PC-9 (cell line): Measurements from ENCODE around the gene PIN1. TPM values are rescaled to one million over a fixed set of nuclear protein-coding genes. Genes with fewer than 3 reads are reported as not detected.

ENCODE experiments used
- BruUV-seq: library from RNA; stranded (reverse); fragments of 400-500 nt; replicated peaks from 2 replicates; lab custom pipeline; 2021; lab: Mats Ljungman, UMichigan
- CTCF ChIA-PET: fragments of 300-600 bp; sonication (Branson Sonifier 250); formaldehyde crosslinking; loops from one replicate; lab custom pipeline; 2022; ENCODE audit warnings: antibody characterized with exemption; lab: Charles Lee
- POLR2A ChIA-PET: fragments of 300-600 bp; sonication (Branson Sonifier 250); formaldehyde crosslinking; loops from one replicate; lab custom pipeline; 2022; ENCODE audit warnings: antibody characterized with exemption; ENCODE audit not compliant: unreplicated experiment; lab: Charles Lee
- DNase-seq, 2 experiments: peaks; one replicate each; pipeline versions ENCODE4 v3.0.0 to v3.0.0-alpha.2; 2015 to 2022; ENCODE audit warnings: mixed read lengths in 1 of 2
- H2AFZ ChIP-seq: fragments of 200-600 bp; sonication (generic); 2 replicates; pipeline ENCODE4 v1.8.1; 2017; ENCODE audit warnings: antibody characterized with exemption
- H3F3A ChIP-seq: fragments of 200-600 bp; sonication (generic); 2 replicates; pipeline ENCODE4 v1.8.1; 2017; ENCODE audit warnings: antibody characterized with exemption, mild to moderate bottlenecking, low read depth; ENCODE audit not compliant: insufficient read depth
- H3K27ac ChIP-seq: fragments of 200-600 bp; sonication (generic); 2 replicates; pipeline ENCODE4 v1.6.1; 2016; ENCODE audit warnings: mixed run types
- H3K27me3 ChIP-seq: fragments of 200-600 bp; sonication (generic); 2 replicates; pipeline ENCODE4 v1.6.1; 2016; ENCODE audit warnings: low read depth, mixed run types; ENCODE audit not compliant: insufficient read depth
- H3K36me3 ChIP-seq: fragments of 200-600 bp; sonication (generic); 2 replicates; pipeline ENCODE4 v1.6.1; 2016; ENCODE audit warnings: low read depth, mixed run types
- H3K4me1 ChIP-seq: fragments of 200-600 bp; sonication (generic); replicated peaks from 2 replicates; pipeline ENCODE4 v1.6.1; 2016; ENCODE audit warnings: mixed run types; ENCODE audit not compliant: insufficient read depth
- H3K4me2 ChIP-seq: fragments of 200-600 bp; sonication (generic); 2 replicates; pipeline ENCODE4 v1.6.1; 2017; ENCODE audit warnings: mixed run types
- H3K4me3 ChIP-seq: fragments of 200-600 bp; sonication (generic); 2 replicates; pipeline ENCODE4 v1.6.1; 2016; ENCODE audit warnings: mixed run types
- H3K79me2 ChIP-seq: fragments of 200-600 bp; sonication (generic); 2 replicates; pipeline ENCODE4 v1.6.1; 2017; ENCODE audit warnings: low read depth, mixed run types
- H3K9me2 ChIP-seq: fragments of 200-600 bp; sonication (generic); 2 replicates; pipeline ENCODE4 v1.8.1; 2017; ENCODE audit warnings: mild to moderate bottlenecking; ENCODE audit not compliant: insufficient read depth
- H3K9me3 ChIP-seq: fragments of 200-600 bp; sonication (generic); 2 replicates; pipeline ENCODE4 v1.8.1; 2016; ENCODE audit warnings: low read depth; ENCODE audit not compliant: insufficient read depth
- H4K20me1 ChIP-seq: fragments of 200-600 bp; sonication (generic); 2 replicates; pipeline ENCODE4 v1.8.1; 2017; ENCODE audit not compliant: insufficient read depth
- EZH2 ChIP-seq: fragments of 200-600 bp; sonication (generic); IDR thresholded peaks from 2 replicates; pipeline ENCODE4 v1.8.0; 2017; ENCODE audit warnings: antibody characterized with exemption, low read depth
- intact Hi-C: fragments of 100-400 bp; cut with micrococcal nuclease; formaldehyde crosslinking; loops from one replicate; pipeline ENCODE4 v1.10.0; 2022; ENCODE audit not compliant: unreplicated experiment
- total RNA-seq: library from RNA; stranded (reverse); gene quantifications from 2 replicates; pipeline ENCODE4 v1.2.3, GENCODE V29; 2021
- TF ChIP-seq, protein P1 (sequence below): fragments of 200-600 bp; sonication (generic); conservative IDR thresholded peaks from 2 replicates; pipeline ENCODE4 v1.6.1; 2017; ENCODE audit warnings: mixed run types, antibody characterized with exemption, mild to moderate bottlenecking, moderate library complexity

PIN1 gene
- total RNA-seq, 1 experiment from 2014 or later, result 74.1 TPM

DNA sequence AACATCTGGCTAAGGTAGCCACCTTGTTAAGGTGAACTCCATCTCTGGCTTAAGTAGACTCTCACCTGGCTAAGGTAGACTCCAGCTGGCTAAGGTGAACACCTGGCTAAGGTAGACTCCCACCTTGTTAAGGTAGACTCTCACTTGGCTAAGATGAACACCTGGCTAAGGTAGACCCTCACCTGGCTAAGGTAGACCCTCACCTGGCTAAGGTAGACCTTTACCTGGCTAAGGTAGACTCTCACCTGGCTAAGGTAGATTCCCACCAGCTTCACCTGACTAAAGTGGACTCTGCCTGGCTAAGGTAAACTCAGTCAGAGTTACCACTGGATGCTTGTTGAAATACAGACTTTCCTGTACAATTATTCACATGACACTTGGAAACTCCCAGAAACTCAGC is 23.6 kb downstream of the PIN1 start:
- H3K4me2 ChIP-seq, result no peak overlapping the region
- no peaks in the 10 kb centered on the region for H3K9me3 ChIP-seq
- no peak for TF ChIP-seq EZH2
- TF ChIP-seq, protein P1, sequence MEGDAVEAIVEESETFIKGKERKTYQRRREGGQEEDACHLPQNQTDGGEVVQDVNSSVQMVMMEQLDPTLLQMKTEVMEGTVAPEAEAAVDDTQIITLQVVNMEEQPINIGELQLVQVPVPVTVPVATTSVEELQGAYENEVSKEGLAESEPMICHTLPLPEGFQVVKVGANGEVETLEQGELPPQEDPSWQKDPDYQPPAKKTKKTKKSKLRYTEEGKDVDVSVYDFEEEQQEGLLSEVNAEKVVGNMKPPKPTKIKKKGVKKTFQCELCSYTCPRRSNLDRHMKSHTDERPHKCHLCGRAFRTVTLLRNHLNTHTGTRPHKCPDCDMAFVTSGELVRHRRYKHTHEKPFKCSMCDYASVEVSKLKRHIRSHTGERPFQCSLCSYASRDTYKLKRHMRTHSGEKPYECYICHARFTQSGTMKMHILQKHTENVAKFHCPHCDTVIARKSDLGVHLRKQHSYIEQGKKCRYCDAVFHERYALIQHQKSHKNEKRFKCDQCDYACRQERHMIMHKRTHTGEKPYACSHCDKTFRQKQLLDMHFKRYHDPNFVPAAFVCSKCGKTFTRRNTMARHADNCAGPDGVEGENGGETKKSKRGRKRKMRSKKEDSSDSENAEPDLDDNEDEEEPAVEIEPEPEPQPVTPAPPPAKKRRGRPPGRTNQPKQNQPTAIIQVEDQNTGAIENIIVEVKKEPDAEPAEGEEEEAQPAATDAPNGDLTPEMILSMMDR, result no peak
- no peak overlapping the region for H2AFZ ChIP-seq
- ChIA-PET POLR2A (no interaction called here), CTCF (interaction anchor here (0.6 kb wide), 1 partner anchor 141 kb away, joined by 12 read pairs; no protein-coding TSS in a partner anchor)
- DNase-seq, result no peak
- H3K27ac ChIP-seq, result no peak overlapping the region
- no peak overlapping the region for H3K4me3 ChIP-seq
- no peaks in the 10 kb centered on the region for H3K9me2 ChIP-seq
- no peaks in the 10 kb centered on the region for H4K20me1 ChIP-seq
- no peaks in the 10 kb centered on the region for H3F3A ChIP-seq
- peaks cover 12% of the 10 kb centered on the region; the same call in 1 of the 2 replicates for H3K27me3 ChIP-seq
- H3K36me3 ChIP-seq, result no peaks in the 10 kb centered on the region
- no TSS peak for BruUV-seq
- H3K79me2 ChIP-seq, result no peaks in the 10 kb centered on the region
- intact Hi-C loops, result no loop called here
- H3K4me1 ChIP-seq, result no peaks in the 10 kb centered on the region

DNA sequence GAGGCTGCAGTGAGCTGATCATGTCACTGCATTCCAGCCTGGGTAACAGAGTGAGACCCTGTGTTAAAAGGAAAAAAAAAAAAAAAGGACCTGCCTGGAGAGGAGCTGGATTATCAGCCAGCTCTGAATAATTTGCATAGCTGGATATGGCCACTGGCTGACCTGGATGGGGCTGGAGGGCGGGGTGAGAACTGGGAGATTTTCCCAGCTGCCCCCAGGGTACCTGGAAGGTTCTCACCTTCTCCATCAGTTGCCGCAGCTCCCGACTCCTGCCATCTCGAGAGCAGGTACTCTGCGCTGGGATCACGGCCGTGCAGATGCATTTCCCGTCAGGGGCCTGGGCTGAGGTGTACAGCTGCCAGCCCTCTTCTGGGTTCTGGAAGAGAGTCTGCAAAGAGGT is 25.3 kb downstream of the PIN1 start:
- POLR2A ChIA-PET, result no interaction called here
- Histone ChIP-seq H3K27me3 (peaks cover 14% of the 10 kb centered on the region; the same call in 1 of the 2 replicates), H3K27ac (no peak overlapping the region), H3K4me1 (no peaks in the 10 kb centered on the region), H4K20me1 (no peaks in the 10 kb centered on the region), H2AFZ (no peak overlapping the region), H3K4me3 (no peak overlapping the region), H3K36me3 (no peaks in the 10 kb centered on the region), H3K9me3 (no peaks in the 10 kb centered on the region), H3F3A (no peaks in the 10 kb centered on the region), H3K4me2 (no peak overlapping the region), H3K79me2 (no peaks in the 10 kb centered on the region), H3K9me2 (no peaks in the 10 kb centered on the region)
- intact Hi-C loops, result no loop called here
- CTCF ChIA-PET, result interaction anchor here (0.6 kb wide), 1 partner anchor 561 kb away, joined by 5 read pairs; no protein-coding TSS in a partner anchor
- BruUV-seq, result no TSS peak
- DNase-seq, result no peak
- TF ChIP-seq EZH2, result no peak
- TF ChIP-seq, protein P1, result no peak

DNA sequence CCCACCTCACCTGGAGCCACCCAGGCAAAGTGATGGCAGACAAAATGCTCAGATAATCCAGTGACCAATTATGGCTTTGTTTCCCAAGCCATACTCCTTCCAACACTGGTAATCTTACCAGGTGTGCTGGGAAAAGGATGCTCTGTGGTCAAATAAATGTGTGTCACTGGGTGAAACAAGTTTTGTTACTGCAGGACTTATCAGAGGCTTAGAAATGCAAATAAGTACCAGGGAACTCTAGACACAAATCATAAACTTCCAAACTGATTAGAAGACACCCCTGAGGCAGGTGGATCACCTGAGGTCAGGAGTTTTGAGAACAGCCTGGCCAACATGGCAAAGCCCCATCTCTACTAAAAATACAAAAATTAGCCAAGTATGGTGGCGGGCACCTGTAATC is 26.4 kb downstream of the PIN1 start:
- Histone ChIP-seq H3K36me3 (no peaks in the 10 kb centered on the region), H3F3A (no peaks in the 10 kb centered on the region), H4K20me1 (no peaks in the 10 kb centered on the region), H3K79me2 (no peaks in the 10 kb centered on the region), H2AFZ (no peak overlapping the region), H3K9me2 (no peaks in the 10 kb centered on the region), H3K27ac (no peak overlapping the region), H3K4me1 (no peaks in the 10 kb centered on the region), H3K27me3 (peaks cover 14% of the 10 kb centered on the region; the same call in 1 of the 2 replicates), H3K4me2 (no peak overlapping the region), H3K9me3 (no peaks in the 10 kb centered on the region), H3K4me3 (no peak overlapping the region)
- no peak for TF ChIP-seq EZH2
- TF ChIP-seq, protein P1, result no peak
- no TSS peak for BruUV-seq
- no peak for DNase-seq
- POLR2A ChIA-PET, result no interaction called here
- intact Hi-C loops, result no loop called here
- CTCF ChIA-PET, result no interaction called here
